PFSK-1 (cell line): ENCODE measurements around the gene MTMR11.

Source experiments
- FOXP2 ChIP-seq: optimal IDR thresholded peaks from 2 replicates; pipeline ENCODE3; 2011; ENCODE audit warnings: borderline replicate concordance, control low read depth, inconsistent platforms; ENCODE audit not compliant: insufficient read depth; ENCODE audit errors: extremely low read length, extremely low read depth
- POLR2AphosphoS5 ChIP-seq: IDR thresholded peaks from 2 replicates; pipeline ENCODE4 v1.6.1; 2012; ENCODE audit warnings: low read depth, mild to moderate bottlenecking, control low read depth, low read length, moderate library complexity
- SIN3A ChIP-seq: IDR thresholded peaks from 2 replicates; pipeline ENCODE4 v1.6.1; 2012; ENCODE audit warnings: mild to moderate bottlenecking, low read length, moderate library complexity, borderline replicate concordance; ENCODE audit not compliant: insufficient read depth
- TAF1 ChIP-seq: IDR thresholded peaks from 2 replicates; pipeline ENCODE4 v1.6.1; 2012; ENCODE audit warnings: low read length, control low read depth, borderline replicate concordance; ENCODE audit not compliant: insufficient read depth
- TF ChIP-seq, protein P1 (sequence below), 2 experiments: IDR thresholded peaks; 2 replicates each; pipeline versions ENCODE4 v1.6.1 to v1.8.0; 2011 to 2012; ENCODE audit warnings: low read depth in 2 of 2, low read length in 2 of 2, control low read depth in 1 of 2, inconsistent platforms in 1 of 2, mild to moderate bottlenecking in 1 of 2, moderate library complexity in 1 of 2; ENCODE audit not compliant: insufficient read depth in 1 of 2

Gene MTMR11

GRCh38 chr1:149934356-149934755, 2.3 kb downstream of the MTMR11 start:
- TF ChIP-seq FOXP2 (no peak), SIN3A (no peak), POLR2AphosphoS5 (no peak), TAF1 (no peak)
- TF ChIP-seq, protein P1, sequence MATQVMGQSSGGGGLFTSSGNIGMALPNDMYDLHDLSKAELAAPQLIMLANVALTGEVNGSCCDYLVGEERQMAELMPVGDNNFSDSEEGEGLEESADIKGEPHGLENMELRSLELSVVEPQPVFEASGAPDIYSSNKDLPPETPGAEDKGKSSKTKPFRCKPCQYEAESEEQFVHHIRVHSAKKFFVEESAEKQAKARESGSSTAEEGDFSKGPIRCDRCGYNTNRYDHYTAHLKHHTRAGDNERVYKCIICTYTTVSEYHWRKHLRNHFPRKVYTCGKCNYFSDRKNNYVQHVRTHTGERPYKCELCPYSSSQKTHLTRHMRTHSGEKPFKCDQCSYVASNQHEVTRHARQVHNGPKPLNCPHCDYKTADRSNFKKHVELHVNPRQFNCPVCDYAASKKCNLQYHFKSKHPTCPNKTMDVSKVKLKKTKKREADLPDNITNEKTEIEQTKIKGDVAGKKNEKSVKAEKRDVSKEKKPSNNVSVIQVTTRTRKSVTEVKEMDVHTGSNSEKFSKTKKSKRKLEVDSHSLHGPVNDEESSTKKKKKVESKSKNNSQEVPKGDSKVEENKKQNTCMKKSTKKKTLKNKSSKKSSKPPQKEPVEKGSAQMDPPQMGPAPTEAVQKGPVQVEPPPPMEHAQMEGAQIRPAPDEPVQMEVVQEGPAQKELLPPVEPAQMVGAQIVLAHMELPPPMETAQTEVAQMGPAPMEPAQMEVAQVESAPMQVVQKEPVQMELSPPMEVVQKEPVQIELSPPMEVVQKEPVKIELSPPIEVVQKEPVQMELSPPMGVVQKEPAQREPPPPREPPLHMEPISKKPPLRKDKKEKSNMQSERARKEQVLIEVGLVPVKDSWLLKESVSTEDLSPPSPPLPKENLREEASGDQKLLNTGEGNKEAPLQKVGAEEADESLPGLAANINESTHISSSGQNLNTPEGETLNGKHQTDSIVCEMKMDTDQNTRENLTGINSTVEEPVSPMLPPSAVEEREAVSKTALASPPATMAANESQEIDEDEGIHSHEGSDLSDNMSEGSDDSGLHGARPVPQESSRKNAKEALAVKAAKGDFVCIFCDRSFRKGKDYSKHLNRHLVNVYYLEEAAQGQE (IDR thresholded peaks at IDR 0.05; ENCODE audit: insufficient read depth in 1 of 2, low read depth in 2 of 2, low read length in 2 of 2) = no peak

GRCh38 chr1:149933208-149933607, 3.5 kb downstream of the MTMR11 start:
- no peak for TF ChIP-seq FOXP2
- no peak for TF ChIP-seq POLR2AphosphoS5
- TF ChIP-seq TAF1 = no peak
- TF ChIP-seq, protein P1 (IDR thresholded peaks at IDR 0.05; ENCODE audit: insufficient read depth in 1 of 2, low read depth in 2 of 2, low read length in 2 of 2) = no peak
- TF ChIP-seq SIN3A = no peak

DNA sequence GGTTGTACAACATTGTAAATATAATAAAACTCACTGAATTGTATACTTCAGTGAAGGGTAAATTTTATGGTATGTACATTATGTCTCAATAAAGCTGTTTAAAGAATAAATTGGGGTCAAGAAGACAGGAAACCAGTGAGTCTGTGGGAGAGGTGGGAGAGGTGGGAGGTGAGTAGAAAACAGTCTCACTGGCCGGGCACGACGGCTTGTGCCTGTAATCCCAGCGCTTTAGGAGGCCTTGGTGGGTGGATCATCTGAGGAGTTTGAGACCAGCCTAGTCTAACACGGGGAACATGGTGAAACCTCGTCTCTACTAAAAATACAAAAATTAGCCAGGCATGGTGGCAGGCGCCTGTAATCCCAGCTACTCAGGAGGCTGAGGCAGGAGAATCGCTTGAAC, 4.2 kb downstream of the MTMR11 start:
- TF ChIP-seq SIN3A (no peak), POLR2AphosphoS5 (no peak), FOXP2 (no peak), TAF1 (no peak)
- TF ChIP-seq, protein P1 (IDR thresholded peaks at IDR 0.05; ENCODE audit: insufficient read depth in 1 of 2, low read depth in 2 of 2, low read length in 2 of 2) = no peak

- TF ChIP-seq SIN3A (no peak), TAF1 (no peak), POLR2AphosphoS5 (no peak), FOXP2 (no peak)
- TF ChIP-seq, protein P1 (IDR thresholded peaks at IDR 0.05; ENCODE audit: insufficient read depth in 1 of 2, low read depth in 2 of 2, low read length in 2 of 2) = no peak
These were observed 5.4 kb downstream of the MTMR11 start for GRCh38 chr1:149931212-149931790.

GRCh38 chr1:149929856-149930255, 6.8 kb downstream of the MTMR11 start:
- no peak for TF ChIP-seq FOXP2
- TF ChIP-seq, protein P1 (IDR thresholded peaks at IDR 0.05; ENCODE audit: insufficient read depth in 1 of 2, low read depth in 2 of 2, low read length in 2 of 2) = no peak
- no peak for TF ChIP-seq SIN3A
- no peak for TF ChIP-seq POLR2AphosphoS5
- no peak for TF ChIP-seq TAF1
